SJSA1 (cell line): ENCODE measurements around the gene HK1. TPM values are rescaled to one million over a fixed set of nuclear protein-coding genes. Genes with fewer than 3 reads are reported as not detected.
"Not testable (repeated sequence)": the region's sequence is repeated elsewhere in the genome, so short reads cannot be mapped to it uniquely, and the experiment has no call there.

Experiments used
- DNase-seq, 2 experiments: peaks; one replicate each; pipeline ENCODE4 v3.0.0-alpha.2; 2015 to 2020; ENCODE audit warnings: low spot score in 2 of 2, low read depth in 1 of 2
- H3K27ac ChIP-seq: fragments of 250-450 bp; sonication (Bioruptor Pico); 2 replicates; pipeline ENCODE4 v1.5.1; 2020; ENCODE audit warnings: mild to moderate bottlenecking, moderate library complexity
- H3K27me3 ChIP-seq: fragments of 250-450 bp; sonication (Bioruptor Pico); replicated peaks from 2 replicates; pipeline ENCODE4 v1.5.1; 2020; ENCODE audit warnings: mild to moderate bottlenecking, moderate library complexity
- H3K36me3 ChIP-seq: fragments of 250-450 bp; sonication (Bioruptor Pico); 2 replicates; pipeline ENCODE4 v1.5.1; 2020; ENCODE audit warnings: mild to moderate bottlenecking
- H3K4me1 ChIP-seq: fragments of 250-450 bp; sonication (Bioruptor Pico); replicated peaks from 2 replicates; pipeline ENCODE4 v1.6.1; 2021; ENCODE audit warnings: mild to moderate bottlenecking
- H3K4me3 ChIP-seq: fragments of 250-450 bp; sonication (Bioruptor Pico); 2 replicates; pipeline ENCODE4 v1.5.1; 2020; ENCODE audit warnings: mild to moderate bottlenecking
- H3K9me3 ChIP-seq: fragments of 250-450 bp; sonication (Bioruptor Pico); replicated peaks from 2 replicates; pipeline ENCODE4 v1.5.1; 2020; ENCODE audit warnings: mild to moderate bottlenecking
- total RNA-seq: library from RNA; depleted of rRNA; stranded (reverse); fragments of >200 nt; shearing (Covaris generic); gene quantifications from 2 replicates; pipeline ENCODE4 v1.2.3, GENCODE V29; 2014

HK1 gene
- total RNA-seq, 1 experiment from 2014 or later = 53.1 TPM

- H3K27ac ChIP-seq = no peak overlapping the region
- no peaks in the 10 kb centered on the region for H3K4me1 ChIP-seq
- no peak for DNase-seq
- H3K4me3 ChIP-seq = no peak overlapping the region
- peaks cover 4% of the 10 kb centered on the region; the same call in 1 of the 2 replicates for H3K9me3 ChIP-seq
- H3K36me3 ChIP-seq = no peaks in the 10 kb centered on the region
- no peaks in the 10 kb centered on the region for H3K27me3 ChIP-seq
Observed at GRCh38 chr10:69270990-69271389, 7.3 kb upstream of the HK1 start.

- no peak overlapping the region for H3K27ac ChIP-seq
Observed at GRCh38 chr10:69272624-69273023, 5.7 kb upstream of the HK1 start.

GRCh38 chr10:69275444-69275843, 2.9 kb upstream of the HK1 start:
- Histone ChIP-seq H3K27me3 (no peaks in the 10 kb centered on the region), H3K9me3 (peaks cover 4% of the 10 kb centered on the region; the same call in 1 of the 2 replicates), H3K4me1 (no peaks in the 10 kb centered on the region), H3K36me3 (no peaks in the 10 kb centered on the region), H3K4me3 (no peak overlapping the region), H3K27ac (no peak overlapping the region)
- DNase-seq = no peak

More at GRCh38 chr10:69272624-69273023, 5.7 kb upstream of the HK1 start:
- H3K4me3 ChIP-seq = no peak overlapping the region
- H3K4me1 ChIP-seq = no peaks in the 10 kb centered on the region
- no peaks in the 10 kb centered on the region for H3K36me3 ChIP-seq
- DNase-seq = no peak
- H3K9me3 ChIP-seq = peaks cover 4% of the 10 kb centered on the region; the same call in 1 of the 2 replicates
- no peaks in the 10 kb centered on the region for H3K27me3 ChIP-seq

- Histone ChIP-seq H3K36me3 (no peaks in the 10 kb centered on the region), H3K4me3 (no peak overlapping the region), H3K27me3 (no peaks in the 10 kb centered on the region), H3K4me1 (no peaks in the 10 kb centered on the region), H3K9me3 (peaks cover 4% of the 10 kb centered on the region), H3K27ac (no peak overlapping the region)
- no peak for DNase-seq
Observed at GRCh38 chr10:69276503-69276902, 1.8 kb upstream of the HK1 start.

- DNase-seq = no peak
- Histone ChIP-seq H3K4me1 (no peaks in the 10 kb centered on the region), H3K36me3 (no peaks in the 10 kb centered on the region), H3K9me3 (no peaks in the 10 kb centered on the region; the same call in 1 of the 2 replicates), H3K4me3 (no peak overlapping the region), H3K27ac (no peak overlapping the region), H3K27me3 (no peaks in the 10 kb centered on the region)
Observed at GRCh38 chr10:69279110-69279509, 814 bp downstream of the HK1 start.

GRCh38 chr10:69281507-69282413, 3.5 kb downstream of the HK1 start:
- H3K27me3 ChIP-seq = 0 out of 2 replicates have a peak, but pooled peaks cover 6% of the 10 kb centered on the region
- H3K4me3 ChIP-seq = no peak overlapping the region
- H3K27ac ChIP-seq = no peak overlapping the region
- DNase-seq = no peak
- H3K36me3 ChIP-seq = no peaks in the 10 kb centered on the region
- H3K9me3 ChIP-seq = no peaks in the 10 kb centered on the region; the same call in 1 of the 2 replicates
- H3K4me1 ChIP-seq = no peaks in the 10 kb centered on the region

GRCh38 chr10:69284402-69284801, 6.1 kb downstream of the HK1 start:
- H3K27me3 ChIP-seq, H3K9me3 ChIP-seq, H3K4me3 ChIP-seq, H3K27ac ChIP-seq, H3K4me1 ChIP-seq, H3K36me3 ChIP-seq, DNase-seq: not testable (repeated sequence)

- Histone ChIP-seq H3K27me3 (0 out of 2 replicates have a peak, but pooled peaks cover 6% of the 10 kb centered on the region), H3K27ac (no peak overlapping the region), H3K4me1 (no peaks in the 10 kb centered on the region), H3K9me3 (no peaks in the 10 kb centered on the region; the same call in 1 of the 2 replicates), H3K4me3 (no peak overlapping the region), H3K36me3 (no peaks in the 10 kb centered on the region)
- no peak for DNase-seq
Observed at GRCh38 chr10:69285699-69286098, 7.4 kb downstream of the HK1 start.

GRCh38 chr10:69287181-69287580, 8.9 kb downstream of the HK1 start:
- no peak for DNase-seq
- Histone ChIP-seq H3K27me3 (0 out of 2 replicates have a peak, but pooled peaks cover 6% of the 10 kb centered on the region), H3K36me3 (no peaks in the 10 kb centered on the region), H3K4me3 (no peak overlapping the region), H3K9me3 (no peaks in the 10 kb centered on the region), H3K27ac (no peak overlapping the region), H3K4me1 (no peaks in the 10 kb centered on the region)

GRCh38 chr10:69290993-69291392, 12.7 kb downstream of the HK1 start:
- no peak overlapping the region for H3K27ac ChIP-seq
- H3K27me3 ChIP-seq = 0 out of 2 replicates have a peak, but pooled peaks cover 2% of the 10 kb centered on the region
- no peak overlapping the region for H3K4me3 ChIP-seq
- no peaks in the 10 kb centered on the region for H3K4me1 ChIP-seq
- H3K36me3 ChIP-seq = no peaks in the 10 kb centered on the region
- DNase-seq = no peak
- no peaks in the 10 kb centered on the region for H3K9me3 ChIP-seq

GRCh38 chr10:69292459-69292858, 14.2 kb downstream of the HK1 start:
- Histone ChIP-seq H3K27me3 (no peaks in the 10 kb centered on the region; the same call in 1 of the 2 replicates), H3K9me3 (no peaks in the 10 kb centered on the region), H3K27ac (no peak overlapping the region), H3K36me3 (no peaks in the 10 kb centered on the region), H3K4me1 (no peaks in the 10 kb centered on the region), H3K4me3 (no peak overlapping the region)
- no peak for DNase-seq

GRCh38 chr10:69295027-69295636, 16.8 kb downstream of the HK1 start:
- DNase-seq = no peak
- Histone ChIP-seq H3K36me3 (no peaks in the 10 kb centered on the region), H3K9me3 (no peaks in the 10 kb centered on the region), H3K27me3 (no peaks in the 10 kb centered on the region; the same call in 1 of the 2 replicates), H3K27ac (no peak overlapping the region), H3K4me1 (no peaks in the 10 kb centered on the region), H3K4me3 (no peak overlapping the region)

- DNase-seq = no peak
Observed at GRCh38 chr10:69303632-69304051, 25.3 kb downstream of the HK1 start.

GRCh38 chr10:69306421-69306820, 28.1 kb downstream of the HK1 start:
- H3K9me3 ChIP-seq = no peaks in the 10 kb centered on the region
- no peaks in the 10 kb centered on the region for H3K4me1 ChIP-seq
- H3K4me3 ChIP-seq = no peak overlapping the region
- no peak overlapping the region for H3K27ac ChIP-seq
- DNase-seq = no peak
- H3K36me3 ChIP-seq = no peaks in the 10 kb centered on the region
- no peaks in the 10 kb centered on the region for H3K27me3 ChIP-seq

More at GRCh38 chr10:69303632-69304051, 25.3 kb downstream of the HK1 start:
- no peaks in the 10 kb centered on the region for H3K27me3 ChIP-seq
- H3K36me3 ChIP-seq = no peaks in the 10 kb centered on the region
- H3K4me1 ChIP-seq = no peaks in the 10 kb centered on the region
- H3K27ac ChIP-seq = no peak overlapping the region
- no peak overlapping the region for H3K4me3 ChIP-seq
- no peaks in the 10 kb centered on the region for H3K9me3 ChIP-seq
